Inflammatory macrophage treated with lipopolysaccharide for 4 hours (primary cell): Measurements from ENCODE around the gene SAMD10.
"Not testable (repeated sequence)": the region's sequence is repeated elsewhere in the genome, so short reads cannot be mapped to it uniquely, and the experiment has no call there.

Experiments used
- DNase-seq: peaks from one replicate; pipeline ENCODE4 v3.0.0-alpha.2; 2020

SAMD10 gene

GRCh38 chr20:63968136-63968927 is 11.1 kb downstream of the SAMD10 start:
- DNase-seq = no peak

- DNase-seq = no peak
Measured at GRCh38 chr20:63967330-63968135, 11.9 kb downstream of the SAMD10 start.

GRCh38 chr20:63966944-63967322 is 12.5 kb downstream of the SAMD10 start:
- no peak for DNase-seq

GRCh38 chr20:63966172-63966943 is 13.1 kb downstream of the SAMD10 start:
- DNase-seq = no peak

GRCh38 chr20:63964412-63964811 is 15.0 kb downstream of the SAMD10 start:
- no peak for DNase-seq

GRCh38 chr20:63963784-63964301 is 15.6 kb downstream of the SAMD10 start:
- no peak for DNase-seq

- DNase-seq = no peak
Measured at GRCh38 chr20:63963348-63963741, 16.1 kb downstream of the SAMD10 start.

- DNase-seq = no peak
Measured at GRCh38 chr20:63962426-63963347, 16.8 kb downstream of the SAMD10 start.

- DNase-seq = no peak
Measured at GRCh38 chr20:63961664-63962425, 17.6 kb downstream of the SAMD10 start.

GRCh38 chr20:63960654-63961621 is 18.5 kb downstream of the SAMD10 start:
- DNase-seq = not testable (repeated sequence)

GRCh38 chr20:63959699-63960075 is 19.8 kb downstream of the SAMD10 start:
- no peak for DNase-seq

- DNase-seq = no peak
Measured at GRCh38 chr20:63958964-63959698, 20.3 kb downstream of the SAMD10 start.

GRCh38 chr20:63958471-63958870 is 21.0 kb downstream of the SAMD10 start:
- DNase-seq = no peak

- peak; percentile 54 for DNase-seq
Measured at GRCh38 chr20:63957690-63958441, 21.6 kb downstream of the SAMD10 start.

- no peak for DNase-seq
Measured at GRCh38 chr20:63957004-63957689, 22.3 kb downstream of the SAMD10 start.

- DNase-seq = no peak
Measured at GRCh38 chr20:63956664-63957003, 22.8 kb downstream of the SAMD10 start.

- DNase-seq = peak; percentile 90
Measured at GRCh38 chr20:63955827-63956663, 23.4 kb downstream of the SAMD10 start, which contains the start of gene UCKL1. Gene UCKL1, minus strand, starts transcription at chr20:63956416. Its CDS starts 44 bp downstream, at chr20:63956372.
